GM13976 (cell line): ENCODE measurements around the gene TNPO1.

Experiments used
- DNase-seq: peaks from one replicate; pipeline ENCODE4 v3.0.0; 2012; ENCODE audit warnings: low spot score
- in situ Hi-C: fragments of 300-500 bp; cut with MboI; formaldehyde crosslinking; loops from one replicate; pipeline ENCODE4 v1.12.0; 2022; ENCODE audit warnings: low sequenced_read_pairs, mixed read lengths, inconsistent platforms; ENCODE audit not compliant: unreplicated experiment
- TF ChIP-seq, protein P1 (sequence below): IDR thresholded peaks from 2 replicates; pipeline ENCODE4 v1.5.1; 2012; ENCODE audit warnings: borderline replicate concordance, mild to moderate bottlenecking; ENCODE audit not compliant: insufficient read depth; ENCODE audit errors: extremely low read depth, missing control alignments, control extremely low read depth

TNPO1 gene

DNA sequence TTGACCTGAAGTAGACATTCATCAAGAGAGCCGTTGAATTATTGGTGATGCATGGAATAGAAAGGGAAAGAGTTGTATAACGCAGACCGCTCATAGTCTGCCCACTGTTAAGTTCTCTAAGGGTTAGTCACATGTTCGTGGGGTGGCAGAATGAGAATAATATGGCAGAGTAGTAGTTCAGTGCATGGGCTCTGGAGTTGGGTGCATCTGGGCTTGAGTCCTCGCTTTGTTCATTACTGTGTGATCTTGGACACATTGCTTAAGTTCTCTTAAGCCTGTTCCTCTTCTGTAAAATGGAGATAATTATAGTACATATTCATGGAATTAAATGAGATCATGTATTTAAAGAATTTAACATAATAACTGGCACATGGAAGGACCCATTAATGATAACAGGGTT, 23.6 kb downstream of the TNPO1 start:
- DNase-seq: no peak
- in situ Hi-C loops: no loop called here

DNA sequence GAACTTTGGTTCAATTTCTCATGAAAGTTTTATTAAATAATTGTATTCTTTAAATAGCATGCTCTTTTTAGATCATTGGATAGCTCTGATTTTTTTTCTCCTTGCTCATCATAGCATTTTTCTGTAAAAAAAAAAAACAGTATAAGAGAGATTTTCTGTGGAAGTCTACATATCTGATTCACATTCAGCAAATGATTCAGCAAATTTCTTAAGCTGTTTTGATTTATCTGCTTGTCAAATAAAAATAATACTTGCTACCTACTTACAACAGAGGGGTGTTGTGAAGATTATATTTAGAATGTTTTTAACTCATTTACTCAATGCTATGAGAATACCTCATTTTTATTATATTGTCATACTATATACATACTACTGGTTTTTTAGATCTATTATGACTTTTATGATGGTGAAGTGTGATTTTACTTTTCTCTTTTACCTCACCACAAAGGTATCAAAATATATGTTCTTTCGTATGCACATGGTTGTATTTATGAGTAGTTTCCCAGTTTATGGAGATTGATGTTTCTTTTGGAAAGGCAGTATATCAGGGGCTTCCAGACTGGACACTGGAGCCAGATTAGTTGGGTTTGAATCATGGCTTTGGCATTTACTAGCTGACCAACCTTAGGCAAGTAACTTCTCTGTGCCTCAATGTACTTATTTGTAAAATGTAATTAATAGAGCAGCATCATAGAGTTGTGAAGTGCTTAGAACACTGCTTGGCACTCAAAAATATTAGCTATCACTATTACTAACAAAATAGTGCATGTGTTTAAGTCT, 25.5 kb downstream of the TNPO1 start:
- in situ Hi-C loops: no loop called here
- TF ChIP-seq, protein P1, sequence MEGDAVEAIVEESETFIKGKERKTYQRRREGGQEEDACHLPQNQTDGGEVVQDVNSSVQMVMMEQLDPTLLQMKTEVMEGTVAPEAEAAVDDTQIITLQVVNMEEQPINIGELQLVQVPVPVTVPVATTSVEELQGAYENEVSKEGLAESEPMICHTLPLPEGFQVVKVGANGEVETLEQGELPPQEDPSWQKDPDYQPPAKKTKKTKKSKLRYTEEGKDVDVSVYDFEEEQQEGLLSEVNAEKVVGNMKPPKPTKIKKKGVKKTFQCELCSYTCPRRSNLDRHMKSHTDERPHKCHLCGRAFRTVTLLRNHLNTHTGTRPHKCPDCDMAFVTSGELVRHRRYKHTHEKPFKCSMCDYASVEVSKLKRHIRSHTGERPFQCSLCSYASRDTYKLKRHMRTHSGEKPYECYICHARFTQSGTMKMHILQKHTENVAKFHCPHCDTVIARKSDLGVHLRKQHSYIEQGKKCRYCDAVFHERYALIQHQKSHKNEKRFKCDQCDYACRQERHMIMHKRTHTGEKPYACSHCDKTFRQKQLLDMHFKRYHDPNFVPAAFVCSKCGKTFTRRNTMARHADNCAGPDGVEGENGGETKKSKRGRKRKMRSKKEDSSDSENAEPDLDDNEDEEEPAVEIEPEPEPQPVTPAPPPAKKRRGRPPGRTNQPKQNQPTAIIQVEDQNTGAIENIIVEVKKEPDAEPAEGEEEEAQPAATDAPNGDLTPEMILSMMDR: no peak
- DNase-seq: no peak

More for the DNA sequence above, 23.6 kb downstream of the TNPO1 start:
- TF ChIP-seq, protein P1: no peak

DNA sequence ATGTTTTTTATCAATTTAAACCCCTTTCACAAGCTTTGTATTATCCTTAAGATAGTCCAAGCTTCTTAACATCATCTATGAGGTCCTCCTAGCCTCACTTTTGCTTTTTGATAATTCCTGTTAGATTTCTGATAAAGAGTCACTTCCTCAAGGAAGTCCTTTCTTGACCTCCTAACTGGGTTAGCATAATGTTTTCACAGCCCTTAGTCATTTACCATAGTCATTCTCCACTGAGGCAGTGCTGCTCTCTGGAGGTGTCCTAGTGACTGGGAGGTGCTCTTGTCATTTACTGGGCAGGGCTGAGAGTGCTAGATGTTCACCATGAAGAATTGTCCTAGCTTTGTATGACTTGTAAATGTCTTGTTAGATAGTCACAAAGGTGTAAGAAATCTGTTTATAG, 26.4 kb downstream of the TNPO1 start:
- peak; percentile 18 for DNase-seq
- in situ Hi-C loops: no loop called here
- TF ChIP-seq, protein P1: no peak

DNA sequence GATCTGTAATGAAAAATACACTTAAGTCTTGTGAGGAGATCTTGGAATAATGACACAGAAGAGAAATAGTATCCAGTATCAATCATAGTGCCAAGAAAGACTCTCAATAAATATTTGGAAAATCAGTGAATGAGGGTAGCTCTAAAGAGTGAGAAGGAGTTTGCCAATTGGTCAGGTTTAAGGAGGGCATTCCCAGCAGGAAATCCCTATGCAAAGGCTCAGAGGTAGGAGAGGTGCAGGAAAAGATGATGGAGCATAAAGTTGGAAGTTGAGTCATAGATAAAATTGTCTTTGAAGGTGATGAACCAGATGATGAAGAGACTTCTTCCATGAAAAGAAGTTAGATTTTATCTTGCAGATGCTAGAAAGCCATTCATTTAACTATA, 27.8 kb downstream of the TNPO1 start:
- in situ Hi-C loops: no loop called here

DNA sequence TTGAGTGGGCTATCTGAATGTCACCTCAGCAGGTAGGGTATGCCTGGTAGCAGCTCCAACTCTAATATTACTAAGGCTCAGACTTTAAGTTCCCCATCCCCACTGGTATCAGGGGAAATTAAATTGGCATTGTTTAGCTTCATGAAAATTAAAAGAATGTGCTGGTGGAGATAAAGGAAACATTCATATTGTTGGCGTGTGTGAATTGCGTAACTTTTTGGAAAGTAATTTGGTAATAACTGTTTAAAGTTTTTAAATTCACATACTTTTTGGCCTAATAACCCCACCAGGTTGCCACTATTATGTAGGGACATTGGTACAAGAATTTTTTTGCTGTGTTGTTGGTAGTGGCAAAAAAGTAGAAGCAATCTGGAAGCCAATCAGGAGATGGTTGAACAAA, 29.4 kb downstream of the TNPO1 start:
- DNase-seq: no peak
- in situ Hi-C loops: no loop called here
- TF ChIP-seq, protein P1: no peak

More for the DNA sequence above, 27.8 kb downstream of the TNPO1 start:
- TF ChIP-seq, protein P1: no peak
- no peak for DNase-seq

DNA sequence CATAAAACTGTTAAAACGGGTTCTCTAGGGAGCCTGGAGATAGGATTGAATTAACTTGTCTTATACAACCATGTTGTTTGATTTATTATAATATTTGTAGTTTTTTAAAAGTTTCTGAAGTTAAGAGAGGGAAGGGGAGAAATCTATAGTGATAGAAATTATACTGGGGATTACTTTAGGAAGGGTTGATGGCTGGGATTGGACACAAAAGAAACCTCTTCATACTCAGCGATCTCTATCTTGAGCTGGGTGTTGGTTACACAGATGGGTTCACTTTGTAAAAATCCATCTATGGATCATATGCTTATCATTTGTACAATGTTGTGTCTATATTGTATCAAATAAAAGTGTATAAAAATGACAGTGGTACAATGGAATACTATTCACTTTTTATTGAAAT, 30.0 kb downstream of the TNPO1 start:
- in situ Hi-C loops: no loop called here
- TF ChIP-seq, protein P1: no peak
- no peak for DNase-seq
